ENCODE results near the gene C6orf89. TPM values are rescaled to one million over a fixed set of nuclear protein-coding genes. Genes with fewer than 3 reads are reported as not detected.
"Not testable (repeated sequence)": the region's sequence is repeated elsewhere in the genome, so short reads cannot be mapped to it uniquely, and the experiment has no call there.

Gene C6orf89
- total RNA-seq, 4 donors from 2014 or later, result 7.8 to 41.8 (median 28.2) TPM

- H3K36me3 ChIP-seq, result no peaks in the 10 kb centered on the region
- no peak overlapping the region for H3K4me3 ChIP-seq
- WGBS, 2 donors (ENCODE audit: low coverage in 1 of 2), result 79 to 90% methylated on average over 4 to 6 of the region's 6 CpGs
- in situ Hi-C loops (cut with MboI; ENCODE audit: low pct_ligation_motif_present in 1 of 4, low pct_unique_long_range_greater_than_20kb in 1 of 4, low sequenced_read_pairs in 3 of 4), result no loop called here
- no peak for DNase-seq
- H3K9me3 ChIP-seq, result no peaks in the 10 kb centered on the region
- intact Hi-C loops (cut with DNase I; ENCODE audit: low total_unique reads), result no loop called here
- TF ChIP-seq POLR2AphosphoS5 (IDR thresholded peaks at IDR 0.05), result no peak
- no peak for TF ChIP-seq EP300 (IDR thresholded peaks at IDR 0.05; ENCODE audit: low read depth)
- TF ChIP-seq CTCF (IDR thresholded peaks at IDR 0.05), result no peak
- no peaks in the 10 kb centered on the region for H3K27me3 ChIP-seq
- no peaks in the 10 kb centered on the region for H3K4me1 ChIP-seq
- H3K27ac ChIP-seq, result no peak overlapping the region
Measured at GRCh38 chr6:36937896-36938295, 52.1 kb downstream of the C6orf89 start.

- Histone ChIP-seq H3K27me3 (no peaks in the 10 kb centered on the region), H3K9me3 (no peaks in the 10 kb centered on the region), H3K27ac (no peak overlapping the region), H3K4me1 (no peaks in the 10 kb centered on the region), H3K4me3 (no peak overlapping the region), H3K36me3 (no peaks in the 10 kb centered on the region)
- intact Hi-C loops (cut with DNase I; ENCODE audit: low total_unique reads) (no loop called here), in situ Hi-C loops (cut with MboI; ENCODE audit: low pct_ligation_motif_present in 1 of 4, low pct_unique_long_range_greater_than_20kb in 1 of 4, low sequenced_read_pairs in 3 of 4) (no loop called here)
- no peak for TF ChIP-seq POLR2A (IDR thresholded peaks at IDR 0.05)
- TF ChIP-seq EP300 (IDR thresholded peaks at IDR 0.05; ENCODE audit: low read depth), result no peak
- no peak for TF ChIP-seq CTCF (IDR thresholded peaks at IDR 0.05)
- no peak for TF ChIP-seq POLR2AphosphoS5 (IDR thresholded peaks at IDR 0.05)
- DNase-seq, result no peak
- 100% methylated on average over 4 of the region's 4 CpGs; no CpG with 5 or more reads in 1 of the 2 donors for WGBS, 2 donors (ENCODE audit: low coverage in 1 of 2)
Measured at GRCh38 chr6:36938536-36938935, 52.8 kb downstream of the C6orf89 start.

GRCh38 chr6:36939005-36939404 lies 53.3 kb downstream of the C6orf89 start:
- H3K9me3 ChIP-seq; DNase-seq; H3K4me3 ChIP-seq; H3K4me1 ChIP-seq; H3K27me3 ChIP-seq; H3K27ac ChIP-seq; in situ Hi-C loops (cut with MboI; ENCODE audit: low pct_ligation_motif_present in 1 of 4, low pct_unique_long_range_greater_than_20kb in 1 of 4, low sequenced_read_pairs in 3 of 4); H3K36me3 ChIP-seq; intact Hi-C loops (cut with DNase I; ENCODE audit: low total_unique reads): not testable (repeated sequence)
- WGBS, 2 donors (ENCODE audit: low coverage in 1 of 2), result 93 to 100% methylated on average over 1 to 5 of the region's 5 CpGs

- H3K27ac ChIP-seq, result no peak overlapping the region
- no peak for DNase-seq
- no peak overlapping the region for H3K4me3 ChIP-seq
- no peaks in the 10 kb centered on the region for H3K27me3 ChIP-seq
- no peaks in the 10 kb centered on the region for H3K9me3 ChIP-seq
- no peaks in the 10 kb centered on the region for H3K36me3 ChIP-seq
- no peak for TF ChIP-seq POLR2A (IDR thresholded peaks at IDR 0.05)
- TF ChIP-seq CTCF (IDR thresholded peaks at IDR 0.05), result no peak
- TF ChIP-seq EP300 (IDR thresholded peaks at IDR 0.05; ENCODE audit: low read depth), result no peak
- TF ChIP-seq POLR2AphosphoS5 (IDR thresholded peaks at IDR 0.05), result no peak
- 85 to 88% methylated on average over 10 of the region's 10 CpGs for WGBS, 2 donors (ENCODE audit: low coverage in 1 of 2)
- no peaks in the 10 kb centered on the region for H3K4me1 ChIP-seq
- in situ Hi-C loops (cut with MboI; ENCODE audit: low pct_ligation_motif_present in 1 of 4, low pct_unique_long_range_greater_than_20kb in 1 of 4, low sequenced_read_pairs in 3 of 4) (no loop called here), intact Hi-C loops (cut with DNase I; ENCODE audit: low total_unique reads) (no loop called here)
Measured at GRCh38 chr6:36940027-36940426, 54.3 kb downstream of the C6orf89 start.

GRCh38 chr6:36941561-36941960 lies 55.8 kb downstream of the C6orf89 start:
- H3K27me3 ChIP-seq; intact Hi-C loops (cut with DNase I; ENCODE audit: low total_unique reads); in situ Hi-C loops (cut with MboI; ENCODE audit: low pct_ligation_motif_present in 1 of 4, low pct_unique_long_range_greater_than_20kb in 1 of 4, low sequenced_read_pairs in 3 of 4); H3K4me1 ChIP-seq; H3K36me3 ChIP-seq; H3K4me3 ChIP-seq; H3K27ac ChIP-seq; DNase-seq; H3K9me3 ChIP-seq: not testable (repeated sequence)
- WGBS, 2 donors (ENCODE audit: low coverage in 1 of 2), result 93% methylated on average over 11 of the region's 40 CpGs; no CpG with 5 or more reads in 1 of the 2 donors

GRCh38 chr6:36942329-36942728 lies 56.6 kb downstream of the C6orf89 start:
- H3K4me1 ChIP-seq; H3K4me3 ChIP-seq; H3K36me3 ChIP-seq; H3K27me3 ChIP-seq; H3K27ac ChIP-seq; H3K9me3 ChIP-seq; intact Hi-C loops (cut with DNase I; ENCODE audit: low total_unique reads); in situ Hi-C loops (cut with MboI; ENCODE audit: low pct_ligation_motif_present in 1 of 4, low pct_unique_long_range_greater_than_20kb in 1 of 4, low sequenced_read_pairs in 3 of 4); DNase-seq: not testable (repeated sequence)
- 80% methylated on average over 2 of the region's 2 CpGs; no CpG with 5 or more reads in 1 of the 2 donors for WGBS, 2 donors (ENCODE audit: low coverage in 1 of 2)
